Stomach (tissue), 4 donors: ENCODE measurements around the gene LONP2.

Experiments used
- CTCF ChIP-seq, 7 experiments: fragments of 450-650 bp in 4 of 7; fragments of 200-600 bp in 3 of 7; sonication (generic) in 3 of 7; IDR thresholded peaks; one replicate each; pipeline ENCODE4 v1.5.1; 2016 to 2019; ENCODE audit warnings: antibody characterized with exemption in 7 of 7, control low read depth in 2 of 7, mild to moderate bottlenecking in 1 of 7
- POLR2A ChIP-seq, 4 donors: fragments of 450-650 bp; IDR thresholded peaks; one replicate each; pipeline ENCODE4 v1.6.1; 2016; ENCODE audit warnings: antibody characterized with exemption in 4 of 4, control low read depth in 2 of 4, mild to moderate bottlenecking in 1 of 4, moderate library complexity in 1 of 4
- POLR2AphosphoS5 ChIP-seq, 3 donors: sonication (generic); formaldehyde crosslinking; IDR thresholded peaks; one replicate each; pipeline ENCODE4 v1.6.1; 2016; ENCODE audit warnings: antibody characterized with exemption in 3 of 3

GRCh38 chr16:48272837-48273421 is 28.8 kb downstream of the LONP2 start:
- no peak for TF ChIP-seq POLR2A (IDR thresholded peaks at IDR 0.05)
- no peak for TF ChIP-seq CTCF (IDR thresholded peaks at IDR 0.05)
- TF ChIP-seq POLR2AphosphoS5 (IDR thresholded peaks at IDR 0.05) = no peak
